ENCODE results near the gene ZNF469.

- no peak for TF ChIP-seq CTCF (IDR thresholded peaks at IDR 0.05)
- TF ChIP-seq POLR2A (IDR thresholded peaks at IDR 0.05) = no peak
These were observed 17.4 kb upstream of the ZNF469 start for GRCh38 chr16:88365244-88365865.

Data from heart left ventricle (tissue), 13 donors.